Measurements from ENCODE around the gene POU2F1.

Gene POU2F1

GRCh38 chr1:167362638-167363037 lies 142.0 kb downstream of the POU2F1 start:
- DNase-seq (ENCODE audit: low read depth, low spot score): no peak
- Histone ChIP-seq H3K9me3 (ENCODE audit: control insufficient read depth, insufficient read depth, low read length) (no peaks in the 10 kb centered on the region), H3K4me3 (ENCODE audit: low read length) (no peak overlapping the region), H3K27ac (ENCODE audit: low read length) (no peak overlapping the region), H3K4me1 (ENCODE audit: control insufficient read depth, insufficient read depth, low read length) (no peaks in the 10 kb centered on the region), H3K36me3 (ENCODE audit: control insufficient read depth, insufficient read depth, low read length) (no peaks in the 10 kb centered on the region), H3K27me3 (ENCODE audit: control insufficient read depth, insufficient read depth, low read length) (no peaks in the 10 kb centered on the region)
- no CpG with 5 or more reads among the region's 1 CpG for WGBS (ENCODE audit: insufficient coverage, insufficient read length)

- no peaks in the 10 kb centered on the region for H3K27me3 ChIP-seq (ENCODE audit: control insufficient read depth, insufficient read depth, low read length)
- no peaks in the 10 kb centered on the region for H3K36me3 ChIP-seq (ENCODE audit: control insufficient read depth, insufficient read depth, low read length)
- no CpG with 5 or more reads among the region's 2 CpGs for WGBS (ENCODE audit: insufficient coverage, insufficient read length)
- no peaks in the 10 kb centered on the region for H3K9me3 ChIP-seq (ENCODE audit: control insufficient read depth, insufficient read depth, low read length)
- no peak overlapping the region for H3K27ac ChIP-seq (ENCODE audit: low read length)
- H3K4me3 ChIP-seq (ENCODE audit: low read length): no peak overlapping the region
- DNase-seq (ENCODE audit: low read depth, low spot score): no peak
- H3K4me1 ChIP-seq (ENCODE audit: control insufficient read depth, insufficient read depth, low read length): no peaks in the 10 kb centered on the region
Measured at GRCh38 chr1:167364826-167365225, 144.1 kb downstream of the POU2F1 start.

DNA sequence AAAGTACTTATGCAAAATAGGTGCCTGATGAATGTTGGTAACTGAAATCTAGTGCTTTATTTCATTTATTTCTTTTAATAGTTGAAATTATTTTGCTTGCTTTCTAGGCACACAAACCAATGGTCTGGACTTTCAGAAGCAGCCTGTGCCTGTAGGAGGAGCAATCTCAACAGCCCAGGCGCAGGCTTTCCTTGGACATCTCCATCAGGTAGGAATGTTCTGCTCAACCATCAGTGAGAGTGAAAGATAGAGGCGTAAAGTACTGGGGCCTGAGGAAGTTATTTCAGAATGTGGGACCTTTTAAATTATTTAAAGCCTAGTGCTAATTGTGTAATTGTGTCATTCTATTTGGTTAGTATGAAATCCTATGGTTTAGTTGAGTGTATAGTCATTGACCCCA lies 144.7 kb downstream of the POU2F1 start:
- Histone ChIP-seq H3K4me1 (ENCODE audit: control insufficient read depth, insufficient read depth, low read length) (no peaks in the 10 kb centered on the region), H3K9me3 (ENCODE audit: control insufficient read depth, insufficient read depth, low read length) (no peaks in the 10 kb centered on the region), H3K27ac (ENCODE audit: low read length) (no peak overlapping the region), H3K4me3 (ENCODE audit: low read length) (no peak overlapping the region), H3K27me3 (ENCODE audit: control insufficient read depth, insufficient read depth, low read length) (no peaks in the 10 kb centered on the region), H3K36me3 (ENCODE audit: control insufficient read depth, insufficient read depth, low read length) (no peaks in the 10 kb centered on the region)
- WGBS (ENCODE audit: insufficient coverage, insufficient read length): no CpG with 5 or more reads among the region's 2 CpGs
- no peak for DNase-seq (ENCODE audit: low read depth, low spot score)

- DNase-seq (ENCODE audit: low read depth, low spot score): no peak
- Histone ChIP-seq H3K27me3 (ENCODE audit: control insufficient read depth, insufficient read depth, low read length) (no peaks in the 10 kb centered on the region), H3K27ac (ENCODE audit: low read length) (no peak overlapping the region), H3K4me3 (ENCODE audit: low read length) (no peak overlapping the region), H3K9me3 (ENCODE audit: control insufficient read depth, insufficient read depth, low read length) (no peaks in the 10 kb centered on the region), H3K4me1 (ENCODE audit: control insufficient read depth, insufficient read depth, low read length) (no peaks in the 10 kb centered on the region), H3K36me3 (ENCODE audit: control insufficient read depth, insufficient read depth, low read length) (0 out of 2 replicates have a peak, but pooled peaks cover 2% of the 10 kb centered on the region)
- WGBS (ENCODE audit: insufficient coverage, insufficient read length): no CpG with 5 or more reads among the region's 4 CpGs
Measured at GRCh38 chr1:167367705-167368104, 147.0 kb downstream of the POU2F1 start.

GRCh38 chr1:167369175-167369574 lies 148.5 kb downstream of the POU2F1 start:
- H3K4me3 ChIP-seq (ENCODE audit: low read length): no peak overlapping the region
- H3K27ac ChIP-seq (ENCODE audit: low read length): no peak overlapping the region
- peaks cover 3% of the 10 kb centered on the region for H3K4me1 ChIP-seq (ENCODE audit: control insufficient read depth, insufficient read depth, low read length)
- 0 out of 2 replicates have a peak, but pooled peaks cover 2% of the 10 kb centered on the region for H3K36me3 ChIP-seq (ENCODE audit: control insufficient read depth, insufficient read depth, low read length)
- no peaks in the 10 kb centered on the region for H3K9me3 ChIP-seq (ENCODE audit: control insufficient read depth, insufficient read depth, low read length)
- DNase-seq (ENCODE audit: low read depth, low spot score): no peak
- no peaks in the 10 kb centered on the region for H3K27me3 ChIP-seq (ENCODE audit: control insufficient read depth, insufficient read depth, low read length)

DNA sequence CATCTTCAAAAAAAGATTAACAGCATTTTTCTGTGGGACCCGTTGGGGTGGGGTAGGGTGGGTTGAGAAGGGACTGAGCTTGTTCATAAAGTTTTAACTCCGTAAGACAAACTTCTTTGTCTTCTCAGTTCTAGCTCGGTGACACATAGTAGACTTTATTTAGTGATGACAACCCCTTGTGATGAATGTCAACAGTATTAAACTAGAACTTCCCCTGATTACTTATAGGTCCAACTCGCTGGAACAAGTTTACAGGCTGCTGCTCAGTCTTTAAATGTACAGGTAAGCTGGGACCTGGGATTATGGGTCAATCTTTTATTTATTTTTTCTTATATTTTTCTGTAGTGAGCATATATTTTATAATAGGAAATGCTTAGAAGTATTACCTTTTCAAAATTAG lies 149.2 kb downstream of the POU2F1 start:
- H3K27me3 ChIP-seq (ENCODE audit: control insufficient read depth, insufficient read depth, low read length): no peaks in the 10 kb centered on the region
- H3K4me3 ChIP-seq (ENCODE audit: low read length): no peak overlapping the region
- WGBS (ENCODE audit: insufficient coverage, insufficient read length): no CpG with 5 or more reads among the region's 4 CpGs
- DNase-seq (ENCODE audit: low read depth, low spot score): no peak
- peaks cover 3% of the 10 kb centered on the region for H3K4me1 ChIP-seq (ENCODE audit: control insufficient read depth, insufficient read depth, low read length)
- no peaks in the 10 kb centered on the region for H3K9me3 ChIP-seq (ENCODE audit: control insufficient read depth, insufficient read depth, low read length)
- H3K27ac ChIP-seq (ENCODE audit: low read length): no peak overlapping the region
- H3K36me3 ChIP-seq (ENCODE audit: control insufficient read depth, insufficient read depth, low read length): 0 out of 2 replicates have a peak, but pooled peaks cover 2% of the 10 kb centered on the region

DNA sequence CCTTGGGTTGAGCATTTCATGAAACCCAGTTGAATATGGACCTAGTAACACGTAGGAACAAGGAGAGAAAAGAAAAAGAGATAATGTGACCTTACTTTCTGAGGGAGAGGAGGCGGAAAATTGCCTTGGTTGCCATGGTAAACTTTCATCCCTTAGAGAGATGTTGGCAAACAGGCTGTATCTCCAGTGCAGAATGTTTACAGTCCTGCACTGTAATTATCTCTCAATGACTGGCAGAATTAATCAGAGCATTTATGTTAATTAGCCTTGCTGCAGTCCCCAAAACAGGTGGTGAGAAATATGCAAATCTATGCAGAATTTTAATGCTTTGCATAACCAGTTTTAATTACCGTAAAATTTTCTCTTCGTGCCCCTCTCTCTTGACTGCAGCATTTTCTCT lies 150.3 kb downstream of the POU2F1 start:
- H3K27ac ChIP-seq (ENCODE audit: low read length): no peak overlapping the region
- H3K4me1 ChIP-seq (ENCODE audit: control insufficient read depth, insufficient read depth, low read length): peaks cover 3% of the 10 kb centered on the region
- WGBS (ENCODE audit: insufficient coverage, insufficient read length): no CpG with 5 or more reads among the region's 4 CpGs
- H3K36me3 ChIP-seq (ENCODE audit: control insufficient read depth, insufficient read depth, low read length): 0 out of 2 replicates have a peak, but pooled peaks cover 2% of the 10 kb centered on the region
- no peak overlapping the region for H3K4me3 ChIP-seq (ENCODE audit: low read length)
- no peaks in the 10 kb centered on the region for H3K9me3 ChIP-seq (ENCODE audit: control insufficient read depth, insufficient read depth, low read length)
- no peak for DNase-seq (ENCODE audit: low read depth, low spot score)
- H3K27me3 ChIP-seq (ENCODE audit: control insufficient read depth, insufficient read depth, low read length): no peaks in the 10 kb centered on the region

- Histone ChIP-seq H3K36me3 (ENCODE audit: control insufficient read depth, insufficient read depth, low read length) (0 out of 2 replicates have a peak, but pooled peaks cover 2% of the 10 kb centered on the region), H3K9me3 (ENCODE audit: control insufficient read depth, insufficient read depth, low read length) (no peaks in the 10 kb centered on the region), H3K4me3 (ENCODE audit: low read length) (no peak overlapping the region), H3K4me1 (ENCODE audit: control insufficient read depth, insufficient read depth, low read length) (peaks cover 3% of the 10 kb centered on the region), H3K27ac (ENCODE audit: low read length) (no peak overlapping the region), H3K27me3 (ENCODE audit: control insufficient read depth, insufficient read depth, low read length) (no peaks in the 10 kb centered on the region)
- DNase-seq (ENCODE audit: low read depth, low spot score): no peak
- WGBS (ENCODE audit: insufficient coverage, insufficient read length): no CpG with 5 or more reads among the region's 1 CpG
Measured at GRCh38 chr1:167373398-167373797, 152.7 kb downstream of the POU2F1 start.

DNA sequence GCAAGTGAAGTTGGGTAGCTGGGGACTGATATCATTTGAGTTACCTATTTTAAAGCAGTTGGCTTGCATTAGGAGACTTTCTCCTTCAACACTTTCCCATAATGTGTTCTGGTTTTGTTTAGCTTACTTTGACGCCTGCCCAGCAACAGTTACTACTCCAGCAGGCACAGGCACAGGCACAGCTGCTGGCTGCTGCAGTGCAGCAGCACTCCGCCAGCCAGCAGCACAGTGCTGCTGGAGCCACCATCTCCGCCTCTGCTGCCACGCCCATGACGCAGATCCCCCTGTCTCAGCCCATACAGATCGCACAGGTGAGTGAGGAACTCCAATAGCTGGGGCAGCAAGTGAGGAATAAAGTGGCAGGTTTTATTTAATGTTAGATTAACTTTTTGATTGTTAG lies 153.3 kb downstream of the POU2F1 start:
- DNase-seq (ENCODE audit: low read depth, low spot score): no peak
- WGBS (ENCODE audit: insufficient coverage, insufficient read length): no CpG with 5 or more reads among the region's 6 CpGs
- Histone ChIP-seq H3K9me3 (ENCODE audit: control insufficient read depth, insufficient read depth, low read length) (no peaks in the 10 kb centered on the region), H3K27ac (ENCODE audit: low read length) (no peak overlapping the region), H3K27me3 (ENCODE audit: control insufficient read depth, insufficient read depth, low read length) (no peaks in the 10 kb centered on the region), H3K4me1 (ENCODE audit: control insufficient read depth, insufficient read depth, low read length) (peaks cover 3% of the 10 kb centered on the region), H3K4me3 (ENCODE audit: low read length) (no peak overlapping the region), H3K36me3 (ENCODE audit: control insufficient read depth, insufficient read depth, low read length) (0 out of 2 replicates have a peak, but pooled peaks cover 2% of the 10 kb centered on the region)

DNA sequence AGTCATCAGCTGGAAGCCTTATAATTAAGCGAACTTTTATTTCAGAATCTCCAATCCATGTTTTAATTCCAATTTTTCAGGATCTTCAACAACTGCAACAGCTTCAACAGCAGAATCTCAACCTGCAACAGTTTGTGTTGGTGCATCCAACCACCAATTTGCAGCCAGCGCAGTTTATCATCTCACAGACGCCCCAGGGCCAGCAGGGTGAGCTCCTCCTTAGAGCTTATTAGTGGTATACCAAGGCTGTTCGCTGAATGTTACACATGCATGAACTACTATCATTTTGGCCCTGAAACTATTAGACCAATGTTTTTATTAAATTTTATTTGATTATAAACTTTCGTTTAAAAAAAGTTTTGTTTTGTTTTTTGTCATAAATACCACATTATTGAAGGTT lies 155.3 kb downstream of the POU2F1 start:
- DNase-seq (ENCODE audit: low read depth, low spot score): no peak
- no peak overlapping the region for H3K4me3 ChIP-seq (ENCODE audit: low read length)
- no peak overlapping the region for H3K27ac ChIP-seq (ENCODE audit: low read length)
- no peaks in the 10 kb centered on the region for H3K9me3 ChIP-seq (ENCODE audit: control insufficient read depth, insufficient read depth, low read length)
- no CpG with 5 or more reads among the region's 5 CpGs for WGBS (ENCODE audit: insufficient coverage, insufficient read length)
- H3K4me1 ChIP-seq (ENCODE audit: control insufficient read depth, insufficient read depth, low read length): peaks cover 3% of the 10 kb centered on the region
- H3K36me3 ChIP-seq (ENCODE audit: control insufficient read depth, insufficient read depth, low read length): 0 out of 2 replicates have a peak, but pooled peaks cover 2% of the 10 kb centered on the region
- no peaks in the 10 kb centered on the region for H3K27me3 ChIP-seq (ENCODE audit: control insufficient read depth, insufficient read depth, low read length)

DNA sequence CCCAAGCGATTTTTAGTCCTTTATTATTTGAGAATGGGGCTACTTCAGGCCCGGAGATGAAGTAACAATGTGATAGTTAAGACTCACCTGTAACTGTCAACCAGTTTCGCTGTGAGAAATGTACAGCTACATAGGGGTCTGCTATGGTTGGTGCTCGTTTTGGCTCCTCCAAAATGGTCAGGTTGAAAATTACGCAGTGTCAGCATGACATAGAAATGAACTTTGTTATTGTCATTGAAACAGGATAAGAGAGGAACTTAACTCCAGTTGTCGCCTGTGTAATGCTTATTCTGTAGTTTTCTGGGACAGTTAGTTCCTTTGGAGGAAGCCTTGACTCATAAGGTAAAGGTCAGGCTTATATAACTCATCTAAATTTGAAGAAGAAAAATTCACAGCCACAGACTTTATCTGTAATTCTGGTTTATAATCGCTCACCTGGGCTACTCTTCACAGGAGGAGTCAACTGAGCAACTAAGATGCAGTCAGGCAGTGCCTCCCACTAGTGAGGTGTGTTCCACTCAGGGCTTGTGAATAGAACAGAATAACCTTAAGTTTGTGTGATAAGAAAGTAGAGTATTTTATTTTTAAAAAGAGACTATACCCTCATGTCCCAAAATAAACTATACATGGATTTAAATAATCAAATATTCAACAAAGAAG lies 166.7 kb downstream of the POU2F1 start:
- H3K4me1 ChIP-seq (ENCODE audit: control insufficient read depth, insufficient read depth, low read length): no peaks in the 10 kb centered on the region
- WGBS (ENCODE audit: insufficient coverage, insufficient read length): no CpG with 5 or more reads among the region's 7 CpGs
- no peak overlapping the region for H3K4me3 ChIP-seq (ENCODE audit: low read length)
- H3K36me3 ChIP-seq (ENCODE audit: control insufficient read depth, insufficient read depth, low read length): peaks cover 8% of the 10 kb centered on the region; the same call in 1 of the 2 replicates
- H3K27me3 ChIP-seq (ENCODE audit: control insufficient read depth, insufficient read depth, low read length): no peaks in the 10 kb centered on the region
- H3K27ac ChIP-seq (ENCODE audit: low read length): no peak overlapping the region
- no peak for DNase-seq (ENCODE audit: low read depth, low spot score)
- H3K9me3 ChIP-seq (ENCODE audit: control insufficient read depth, insufficient read depth, low read length): no peaks in the 10 kb centered on the region

Measured in iPS DF 6.9 (cell line).